CD14-positive monocyte (primary cell): ENCODE measurements around the gene KSR2. TPM values are rescaled to one million over a fixed set of nuclear protein-coding genes. Genes with fewer than 3 reads are reported as not detected.

Experiments
- DNase-seq, 3 donors: peaks; one replicate each; pipeline ENCODE4 v3.0.0-alpha.2; 2011 to 2022
- H2AFZ ChIP-seq: 2 replicates; pipeline ENCODE4 v1.6.0; 2012; ENCODE audit warnings: mild to moderate bottlenecking, low read depth, low read length, inconsistent platforms; ENCODE audit not compliant: insufficient read depth, poor library complexity, severe bottlenecking
- H3K27ac ChIP-seq, 2 donors: 1 replicate in 1 of 2; 2 replicates in 1 of 2; pipeline ENCODE4 v1.5.1; 2012 to 2013; ENCODE audit warnings: low read length in 2 of 2, control low read depth in 1 of 2, inconsistent platforms in 1 of 2, low read depth in 1 of 2, mild to moderate bottlenecking in 1 of 2
- H3K27me3 ChIP-seq, 2 donors: one replicate each; pipeline versions ENCODE4 v1.6.0 to v1.6.1; 2011 to 2013; ENCODE audit warnings: low read length in 2 of 2; ENCODE audit not compliant: control insufficient read depth in 2 of 2, insufficient read depth in 2 of 2
- H3K36me3 ChIP-seq, 2 donors: replicated peaks in 1 of 2; 1 replicate in 1 of 2; 2 replicates in 1 of 2; pipeline versions ENCODE4 v1.5.1 to v1.6.1; 2012 to 2013; ENCODE audit warnings: low read length in 2 of 2, control low read depth in 1 of 2, inconsistent platforms in 1 of 2, mild to moderate bottlenecking in 1 of 2; ENCODE audit not compliant: insufficient read depth in 2 of 2, control insufficient read depth in 1 of 2
- H3K4me1 ChIP-seq, 2 donors: 1 replicate in 1 of 2; 2 replicates in 1 of 2; pipeline versions ENCODE4 v1.5.1 to v1.6.1; 2012 to 2013; ENCODE audit warnings: low read length in 2 of 2, control low read depth in 1 of 2, inconsistent platforms in 1 of 2, mild to moderate bottlenecking in 1 of 2, moderate library complexity in 1 of 2; ENCODE audit not compliant: insufficient read depth in 2 of 2, control insufficient read depth in 1 of 2
- H3K4me2 ChIP-seq: replicated peaks from 2 replicates; pipeline ENCODE3; 2012; ENCODE audit warnings: low read length, moderate library complexity, mild to moderate bottlenecking; ENCODE audit not compliant: poor library complexity, severe bottlenecking; ENCODE audit errors: extremely low read depth
- H3K4me3 ChIP-seq, 3 experiments: fragments of 200-600 bp in 1 of 3; sonication (generic) in 1 of 3; replicated peaks in 1 of 3; 1 replicate in 2 of 3; 2 replicates in 1 of 3; pipeline ENCODE4 v1.5.1; 2011 to 2013; ENCODE audit warnings: low read length in 3 of 3, mild to moderate bottlenecking in 3 of 3, control low read depth in 2 of 3, low read depth in 2 of 3, inconsistent platforms in 1 of 3, moderate library complexity in 1 of 3
- H3K79me2 ChIP-seq: 2 replicates; pipeline ENCODE4 v1.6.0; 2012; ENCODE audit warnings: mild to moderate bottlenecking, control low read depth, inconsistent platforms, low read length, moderate library complexity; ENCODE audit not compliant: insufficient read depth
- H3K9ac ChIP-seq: 2 replicates; pipeline ENCODE4 v1.6.0; 2017; ENCODE audit warnings: low read length, mild to moderate bottlenecking; ENCODE audit not compliant: insufficient read depth, poor library complexity, severe bottlenecking
- H3K9me3 ChIP-seq, 2 donors: replicated peaks in 1 of 2; 1 replicate in 1 of 2; 2 replicates in 1 of 2; pipeline versions ENCODE4 v1.5.1 to v1.6.1; 2012 to 2013; ENCODE audit warnings: low read length in 2 of 2, control low read depth in 1 of 2; ENCODE audit not compliant: control insufficient read depth in 1 of 2, insufficient read depth in 1 of 2
- H4K20me1 ChIP-seq: 2 replicates; pipeline ENCODE4 v1.6.0; 2012; ENCODE audit warnings: mild to moderate bottlenecking, low read length, control low read depth, moderate library complexity; ENCODE audit not compliant: insufficient read depth
- H3K27ac Mint-ChIP-seq, 7 donors: one replicate each; pipeline ENCODE4 v1.8.0; 2020; ENCODE audit warnings: mild to moderate bottlenecking in 7 of 7, mixed read lengths in 7 of 7, moderate library complexity in 6 of 7, inconsistent platforms in 2 of 7
- H3K27me3 Mint-ChIP-seq, 3 donors: one replicate each; pipeline ENCODE4 v1.8.0; 2021 to 2022; ENCODE audit warnings: low read depth in 3 of 3, mild to moderate bottlenecking in 3 of 3, mixed read lengths in 3 of 3, moderate library complexity in 3 of 3, inconsistent platforms in 1 of 3
- H3K36me3 Mint-ChIP-seq, 2 donors: one replicate each; pipeline ENCODE4 v1.8.0; 2020; ENCODE audit warnings: mixed read lengths in 2 of 2, inconsistent platforms in 1 of 2, mild to moderate bottlenecking in 1 of 2
- H3K4me1 Mint-ChIP-seq: one replicate; pipeline ENCODE4 v1.8.0; 2020; ENCODE audit warnings: mild to moderate bottlenecking, mixed read lengths
- H3K4me3 Mint-ChIP-seq, 2 donors: one replicate each; pipeline ENCODE4 v1.8.0; 2020; ENCODE audit warnings: mild to moderate bottlenecking in 2 of 2, mixed read lengths in 2 of 2, moderate library complexity in 1 of 2
- H3K9me3 Mint-ChIP-seq, 7 donors: one replicate each; pipeline ENCODE4 v1.8.0; 2020 to 2022; ENCODE audit warnings: mixed read lengths in 7 of 7, mild to moderate bottlenecking in 6 of 7, moderate library complexity in 6 of 7, inconsistent platforms in 2 of 7
- WGBS: methylation state at CpG from one replicate; pipeline ENCODE4 v1.1.5; 2013; ENCODE audit warnings: missing lambda C conversion rate; ENCODE audit not compliant: insufficient coverage; 5-methylcytosine and 5-hydroxymethylcytosine counted together
- intact Hi-C, 2 donors: fragments of 100-400 bp; cut with micrococcal nuclease; formaldehyde crosslinking; loops; one replicate each; pipeline versions ENCODE4 v1.15.0 to v1.15.1; 2023
- polyA plus RNA-seq, 3 donors: library from polyadenylated mRNA; depleted of rRNA in 1 of 3; unstranded in 2 of 3; stranded (reverse) in 1 of 3; fragments of 300-500 nt in 2 of 3; fragments of >200 nt in 1 of 3; fragmentation: Illumina TruSeq in 2 of 3; gene quantifications; 1 replicate in 2 of 3; 2 replicates in 1 of 3; pipeline ENCODE4 v1.2.3, GENCODE V29; 2012 to 2021
- TF ChIP-seq, protein P1 (sequence below): fragments of 200-600 bp; IDR thresholded peaks from one replicate; pipeline ENCODE4 v1.8.0; 2022; ENCODE audit warnings: antibody characterized with exemption, mild to moderate bottlenecking

Gene KSR2
- polyA plus RNA-seq, 3 donors: not detected

DNA sequence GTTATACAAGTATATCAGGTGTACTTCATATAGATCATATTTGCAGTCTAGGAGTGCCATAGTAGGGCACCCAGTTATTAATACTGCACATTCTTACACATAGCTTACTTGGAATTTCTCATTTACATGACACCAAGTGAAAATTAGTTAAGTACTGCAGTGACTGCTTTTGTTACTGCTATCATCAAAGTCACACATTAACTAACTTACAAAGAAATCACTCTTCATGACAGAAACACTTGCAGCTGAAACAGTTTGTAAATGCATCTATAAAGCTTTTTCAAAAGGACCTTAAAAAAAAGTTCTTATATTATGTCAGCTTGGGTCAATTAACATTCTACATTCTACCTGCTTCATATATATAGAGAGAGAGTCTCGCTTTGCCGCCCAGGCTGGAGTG lies 29.9 kb upstream of the KSR2 start:
- Histone ChIP-seq H3K9ac (no peak overlapping the region), H3K9me3 (no peaks in the 10 kb centered on the region), H3K4me3 (no peak overlapping the region), H3K4me1 (no peaks in the 10 kb centered on the region), H3K36me3 (no peaks in the 10 kb centered on the region), H3K79me2 (no peaks in the 10 kb centered on the region), H2AFZ (no peak overlapping the region), H3K27ac (no peak overlapping the region), H3K27me3 (no peaks in the 10 kb centered on the region), H4K20me1 (no peaks in the 10 kb centered on the region), H3K4me2 (no peak overlapping the region)
- Mint-ChIP-seq H3K27ac (no peak overlapping the region), H3K9me3 (peaks cover 0 to 7% (median 4%) of the 10 kb centered on the region in 7 donors), H3K4me3 (no peak overlapping the region), H3K36me3 (no peaks in the 10 kb centered on the region), H3K4me1 (no peaks in the 10 kb centered on the region), H3K27me3 (peaks cover 7 to 10% (median 9%) of the 10 kb centered on the region in 3 donors)
- intact Hi-C loops: no loop called here
- WGBS: no CpG with 5 or more reads among the region's 2 CpGs
- TF ChIP-seq, protein P1, sequence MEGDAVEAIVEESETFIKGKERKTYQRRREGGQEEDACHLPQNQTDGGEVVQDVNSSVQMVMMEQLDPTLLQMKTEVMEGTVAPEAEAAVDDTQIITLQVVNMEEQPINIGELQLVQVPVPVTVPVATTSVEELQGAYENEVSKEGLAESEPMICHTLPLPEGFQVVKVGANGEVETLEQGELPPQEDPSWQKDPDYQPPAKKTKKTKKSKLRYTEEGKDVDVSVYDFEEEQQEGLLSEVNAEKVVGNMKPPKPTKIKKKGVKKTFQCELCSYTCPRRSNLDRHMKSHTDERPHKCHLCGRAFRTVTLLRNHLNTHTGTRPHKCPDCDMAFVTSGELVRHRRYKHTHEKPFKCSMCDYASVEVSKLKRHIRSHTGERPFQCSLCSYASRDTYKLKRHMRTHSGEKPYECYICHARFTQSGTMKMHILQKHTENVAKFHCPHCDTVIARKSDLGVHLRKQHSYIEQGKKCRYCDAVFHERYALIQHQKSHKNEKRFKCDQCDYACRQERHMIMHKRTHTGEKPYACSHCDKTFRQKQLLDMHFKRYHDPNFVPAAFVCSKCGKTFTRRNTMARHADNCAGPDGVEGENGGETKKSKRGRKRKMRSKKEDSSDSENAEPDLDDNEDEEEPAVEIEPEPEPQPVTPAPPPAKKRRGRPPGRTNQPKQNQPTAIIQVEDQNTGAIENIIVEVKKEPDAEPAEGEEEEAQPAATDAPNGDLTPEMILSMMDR: no peak
- no peak for DNase-seq

DNA sequence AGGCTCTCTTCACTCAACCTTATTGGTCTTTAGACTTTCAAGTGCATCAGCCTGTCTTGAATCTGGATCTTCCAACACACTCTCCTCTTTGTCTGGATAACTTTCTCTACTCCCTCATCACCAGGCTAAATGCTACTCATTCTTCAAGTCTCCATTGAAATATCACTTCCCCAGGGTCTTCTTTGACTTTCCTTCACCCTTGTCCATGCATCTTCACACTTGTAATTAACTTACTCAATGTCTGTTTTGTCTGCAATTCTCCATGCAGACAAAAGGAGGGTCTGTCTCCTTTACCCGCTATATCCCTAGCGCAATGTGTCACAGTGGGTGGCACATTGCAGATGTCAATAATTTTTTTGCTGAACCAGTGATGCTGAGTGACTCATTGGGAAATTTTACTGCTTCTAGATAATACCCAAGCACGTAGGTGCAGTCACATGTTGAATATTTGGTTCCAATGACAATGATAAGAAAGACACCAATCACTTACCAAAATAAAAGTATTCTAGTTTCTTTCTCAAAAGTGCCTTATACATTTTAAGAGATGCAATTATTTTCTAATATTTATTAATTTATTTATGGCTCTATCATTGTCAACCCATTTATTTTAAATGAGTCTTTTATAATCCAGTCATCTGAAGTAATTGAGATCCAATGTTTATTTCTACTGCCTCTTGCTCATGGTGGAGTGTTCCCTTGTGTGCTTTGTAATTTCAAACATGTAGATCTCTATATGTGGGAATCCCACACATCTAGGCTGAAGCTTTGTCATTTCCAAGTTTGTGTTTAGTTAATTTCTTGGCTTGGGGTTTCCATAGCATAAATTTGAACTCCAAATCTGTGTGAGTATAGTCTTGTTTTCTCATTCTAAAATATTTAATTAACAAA lies 26.0 kb upstream of the KSR2 start:
- H2AFZ ChIP-seq: no peak overlapping the region
- H3K4me1 Mint-ChIP-seq: no peaks in the 10 kb centered on the region
- no peak overlapping the region for H3K4me2 ChIP-seq
- no peak overlapping the region for H3K27ac ChIP-seq
- intact Hi-C loops: no loop called here
- H3K9me3 ChIP-seq: no peaks in the 10 kb centered on the region
- DNase-seq: no peak
- no peaks in the 10 kb centered on the region for H3K79me2 ChIP-seq
- no peak overlapping the region for H3K4me3 ChIP-seq
- H3K4me1 ChIP-seq: no peaks in the 10 kb centered on the region
- H3K36me3 ChIP-seq: no peaks in the 10 kb centered on the region
- peaks cover 0 to 7% (median 3%) of the 10 kb centered on the region in 7 donors for H3K9me3 Mint-ChIP-seq
- WGBS: 100% methylated on average over 2 of the region's 3 CpGs
- no peak overlapping the region for H3K9ac ChIP-seq
- TF ChIP-seq, protein P1: no peak
- H3K27me3 Mint-ChIP-seq: peaks cover 6 to 8% (median 6%) of the 10 kb centered on the region in 3 donors
- H4K20me1 ChIP-seq: no peaks in the 10 kb centered on the region
- H3K36me3 Mint-ChIP-seq: no peaks in the 10 kb centered on the region
- H3K27me3 ChIP-seq: no peaks in the 10 kb centered on the region
- H3K4me3 Mint-ChIP-seq: no peak overlapping the region
- no peak overlapping the region for H3K27ac Mint-ChIP-seq
